Pancreas (tissue), 10 donors: Measurements from ENCODE around the gene CASQ2. TPM values are rescaled to one million over a fixed set of nuclear protein-coding genes. Genes with fewer than 3 reads are reported as not detected.

Source experiments
- ATAC-seq, 4 donors: fragments of 200-7000 bp; cut with Tn5 transposase; one replicate each; pipeline versions ENCODE4 v1.8.0 to v1.9.1; 2020; ENCODE audit warnings: mild to moderate bottlenecking in 4 of 4, moderate library complexity in 4 of 4
- DNase-seq, 6 donors: peaks; one replicate each; pipeline ENCODE4 v3.0.0-alpha.2; 2020
- FAIRE-seq: peaks from 2 replicates; lab custom pipeline; 2012; peaks lifted over from hg19 to GRCh38; lab: Jason Lieb, UNC
- H3K27ac ChIP-seq, 4 donors: fragments of 200-600 bp; sonication (generic); 1 replicate in 3 of 4; 2 replicates in 1 of 4; pipeline versions ENCODE4 v1.5.0 to v1.8.0; 2020
- H3K27me3 ChIP-seq, 4 donors: fragments of 200-600 bp; one replicate each; pipeline ENCODE4 v1.8.0; 2021
- H3K36me3 ChIP-seq, 3 donors: fragments of 200-600 bp; sonication (generic) in 1 of 3; one replicate each; pipeline versions ENCODE4 v1.5.0 to v1.8.0; 2020 to 2021
- H3K4me1 ChIP-seq, 3 donors: fragments of 200-600 bp; one replicate each; pipeline ENCODE4 v1.8.0; 2021
- H3K4me3 ChIP-seq, 4 donors: fragments of 200-600 bp; sonication (generic) in 2 of 4; one replicate each; pipeline versions ENCODE4 v1.5.0 to v1.8.0; 2020 to 2021
- H3K9me3 ChIP-seq, 4 donors: fragments of 200-600 bp; one replicate each; pipeline ENCODE4 v1.8.0; 2021
- CTCF ChIP-seq, 4 donors: fragments of 200-600 bp; sonication (generic) in 3 of 4; IDR thresholded peaks; one replicate each; pipeline versions ENCODE4 v1.5.0 to v1.8.0; 2021; ENCODE audit warnings: antibody characterized with exemption in 4 of 4
- WGBS, 2 donors: extraction: QIAGEN DNeasy Blood & Tissue Kit; methylation state at CpG; one replicate each; pipeline ENCODE4 v1.1.7; 2013; 5-methylcytosine and 5-hydroxymethylcytosine counted together
- intact Hi-C, 3 donors: fragments of 100-400 bp; cut with DNase I; formaldehyde crosslinking; loops; one replicate each; pipeline versions ENCODE4 v1.11.1 to v1.14.2; 2022
- polyA plus RNA-seq, 2 donors: library from polyadenylated mRNA; stranded (reverse); fragments of 200-250 nt; gene quantifications; one replicate each; pipeline ENCODE4 v1.2.3, GENCODE V29; 2013
- total RNA-seq, 6 donors: library from RNA; stranded (reverse); fragmentation: NEBNext Ultra II Directional in 4 of 6; extraction: Animal tissue kit (Norgen Biotek cat#: 25700) in 4 of 6; gene quantifications; one replicate each; pipeline versions ENCODE4 v1.2.1 to v1.2.4, GENCODE V29; 2021 to 2023
- donor health status: healthy with polysubstance abuse.
- donor health status: DM: no; HTN: no; CAD: no; lungs with moderate emphysema.
- donor health status: DM: no; HTN: no; CAD: no.
- donor health status: control.
- donor health status: control.
- donor health status: Bipolar disorder and iron deficiency.
- donor health status: DM: yes; HTN: yes; CAD: no.
- donor health status: DM: no; HTN: no; CAD: no.
- donor health status: DM: no; HTN: no; CAD: no.
- donor health status: DM: yes; HTN: yes; CAD: no.

CASQ2 gene
- total and polyA plus RNA-seq, 8 donors = 0.09 to 1.2 (median 0.34) TPM; not detected in 1

GRCh38 chr1:115771847-115772457 lies 3.4 kb upstream of the CASQ2 start:
- Histone ChIP-seq H3K27ac (peak overlapping the region; percentile 39 to 73 (median 66)), H3K9me3 (no peaks in the 10 kb centered on the region), H3K4me1 (no peaks in the 10 kb centered on the region), H3K36me3 (no peaks in the 10 kb centered on the region), H3K27me3 (no peaks in the 10 kb centered on the region), H3K4me3 (peak overlapping the region in 3 of 4 donors; percentile 2 to 24 (median 9))
- ATAC-seq (peak; percentile 91 to 97 (median 94)), FAIRE-seq (no peak), DNase-seq (peak in 4 of 6 donors; percentile 59 to 74 (median 65))
- 21 to 23% methylated on average over 10 of the region's 10 CpGs for WGBS, 2 donors
- TF ChIP-seq CTCF (IDR thresholded peaks at IDR 0.05) = peak; percentile 46 to 72 (median 55)
- intact Hi-C loops = loop anchor here in 1 of 3 donors (10.0 kb wide), 1 partner anchor 167 kb away; no protein-coding TSS in a partner anchor

GRCh38 chr1:115771094-115771846 lies 2.8 kb upstream of the CASQ2 start:
- ATAC-seq = peak; percentile 79 to 87 (median 85)
- peak in 5 of 6 donors; percentile 49 to 77 (median 64) for DNase-seq
- Histone ChIP-seq H3K4me3 (peak overlapping the region in 3 of 4 donors; percentile 2 to 24 (median 9)), H3K36me3 (no peaks in the 10 kb centered on the region), H3K27me3 (no peaks in the 10 kb centered on the region), H3K9me3 (no peaks in the 10 kb centered on the region), H3K4me1 (no peaks in the 10 kb centered on the region), H3K27ac (peak overlapping the region; percentile 39 to 73 (median 66))
- TF ChIP-seq CTCF (IDR thresholded peaks at IDR 0.05) = no peak
- 31 to 36% methylated on average over 14 of the region's 14 CpGs for WGBS, 2 donors
- FAIRE-seq = no peak
- intact Hi-C loops = loop anchor here in 1 of 3 donors (10.0 kb wide), 1 partner anchor 166 kb away; no protein-coding TSS in a partner anchor

GRCh38 chr1:115767403-115767802 lies 1.1 kb downstream of the CASQ2 start:
- H3K9me3 ChIP-seq = no peaks in the 10 kb centered on the region
- FAIRE-seq (no peak), DNase-seq (no peak), ATAC-seq (no peak)
- H3K36me3 ChIP-seq = no peaks in the 10 kb centered on the region
- no peaks in the 10 kb centered on the region for H3K4me1 ChIP-seq
- H3K27ac ChIP-seq = no peak overlapping the region
- WGBS, 2 donors = 90 to 92% methylated on average over 4 of the region's 4 CpGs
- H3K4me3 ChIP-seq = no peak overlapping the region
- TF ChIP-seq CTCF (IDR thresholded peaks at IDR 0.05) = no peak
- intact Hi-C loops = loop anchor here in 2 of 3 donors (5.0 kb wide), 2 partner anchors 45 to 155 kb away; no protein-coding TSS in a partner anchor
- H3K27me3 ChIP-seq = no peaks in the 10 kb centered on the region

GRCh38 chr1:115765091-115765490 lies 3.4 kb downstream of the CASQ2 start:
- Histone ChIP-seq H3K9me3 (no peaks in the 10 kb centered on the region), H3K27me3 (no peaks in the 10 kb centered on the region), H3K4me1 (no peaks in the 10 kb centered on the region), H3K27ac (no peak overlapping the region), H3K36me3 (no peaks in the 10 kb centered on the region), H3K4me3 (no peak overlapping the region)
- DNase-seq (no peak), ATAC-seq (no peak), FAIRE-seq (no peak)
- 1 to 72% methylated on average over 1 of the region's 1 CpG for WGBS, 2 donors
- no peak for TF ChIP-seq CTCF (IDR thresholded peaks at IDR 0.05)
- intact Hi-C loops = loop anchor here in 2 of 3 donors (5.0 kb wide), 2 partner anchors 43 to 153 kb away; no protein-coding TSS in a partner anchor
